A549 (cell line): Measurements from ENCODE around the gene TMEM175. TPM values are rescaled to one million over a fixed set of nuclear protein-coding genes. Genes with fewer than 3 reads are reported as not detected.

Source experiments
- ATAC-seq, 2 experiments: fragments of 200-7000 bp in 1 of 2; fragments of >200 bp in 1 of 2; cut with Nextera tagmentation in 1 of 2; cut with Tn5 transposase in 1 of 2; 3 replicates each; pipeline versions ENCODE4 v1.8.0 to v1.9.1; 2018 to 2020; ENCODE audit warnings: mild to moderate bottlenecking in 1 of 2, moderate library complexity in 1 of 2
- CTCF ChIA-PET: fragments of 300-600 bp; sonication (Branson Sonifier 250); formaldehyde crosslinking; extraction: SDS; loops from one replicate; lab custom pipeline; 2021; ENCODE audit warnings: antibody characterized with exemption, inconsistent platforms; lab: Yijun Ruan, JAX
- POLR2A ChIA-PET: fragments of 350-600 bp; formaldehyde crosslinking; extraction: SDS; loops from one replicate; lab custom pipeline; 2021; ENCODE audit warnings: antibody characterized with exemption, inconsistent platforms; lab: Yijun Ruan, JAX
- DNase-seq, 2 experiments: peaks; one replicate each; pipeline versions ENCODE4 v3.0.0 to v3.0.0-alpha.2; 2011 to 2016; ENCODE audit warnings: low read depth in 1 of 2, low spot score in 1 of 2
- FAIRE-seq: peaks from 2 replicates; lab custom pipeline; 2011; peaks lifted over from hg19 to GRCh38; lab: Jason Lieb, UNC
- H3K27ac ChIP-seq, 2 experiments: fragments of >200 bp; sonication (Bioruptor Twin); formaldehyde crosslinking; 3 replicates each; pipeline ENCODE4 v1.5.1; 2016 to 2017
- H3K4me1 ChIP-seq: fragments of >200 bp; sonication (Bioruptor Twin); formaldehyde crosslinking; 3 replicates; pipeline ENCODE4 v1.6.1; 2016
- H3K4me2 ChIP-seq: fragments of >200 bp; sonication (Bioruptor Twin); formaldehyde crosslinking; 3 replicates; pipeline ENCODE4 v1.6.1; 2016
- H3K4me3 ChIP-seq: fragments of >200 bp; sonication (Bioruptor Twin); formaldehyde crosslinking; 3 replicates; pipeline ENCODE4 v1.5.1; 2016
- H3K9me3 ChIP-seq: fragments of >200 bp; sonication (Bioruptor Twin); formaldehyde crosslinking; 3 replicates; pipeline ENCODE4 v1.6.1; 2016
- CBX2 ChIP-seq: fragments of 200-600 bp; sonication (generic); IDR thresholded peaks from 2 replicates; pipeline ENCODE4 v1.6.1; 2016; ENCODE audit warnings: low read depth, mild to moderate bottlenecking, borderline replicate concordance
- CHD2 ChIP-seq: fragments of 150-350 bp; IDR thresholded peaks from 2 replicates; pipeline ENCODE4 v1.6.1; 2014; ENCODE audit warnings: low read length; ENCODE audit not compliant: partially characterized antibody
- CHD4 ChIP-seq: fragments of 200-600 bp; sonication (generic); IDR thresholded peaks from 2 replicates; pipeline ENCODE4 v1.6.1; 2016; ENCODE audit warnings: antibody characterized with exemption, mild to moderate bottlenecking, borderline replicate concordance
- CTCF ChIP-seq: fragments of >200 bp; sonication (Bioruptor Twin); formaldehyde crosslinking; IDR thresholded peaks from 3 replicates; pipeline ENCODE4 v1.5.1; 2016
- EHMT2 ChIP-seq: fragments of 200-600 bp; sonication (generic); IDR thresholded peaks from 2 replicates; pipeline ENCODE4 v1.6.1; 2016; ENCODE audit warnings: antibody characterized with exemption, low read depth, mild to moderate bottlenecking, moderate library complexity
- ESRRA ChIP-seq: fragments of 150-350 bp; IDR thresholded peaks from 2 replicates; pipeline ENCODE4 v1.6.1; 2014; ENCODE audit warnings: mild to moderate bottlenecking, low read length, borderline replicate concordance
- FOSL2 ChIP-seq, 2 experiments: fragments of 450-650 bp in 1 of 2; fragments of >200 bp in 1 of 2; sonication (Bioruptor Twin) in 1 of 2; formaldehyde crosslinking; IDR thresholded peaks; 2 replicates each; pipeline versions ENCODE4 v1.5.0 to v1.6.1; 2016 to 2020; ENCODE audit warnings: mild to moderate bottlenecking in 1 of 2, moderate library complexity in 1 of 2
- GATA3 ChIP-seq: IDR thresholded peaks from 2 replicates; pipeline ENCODE4 v1.6.1; 2012; ENCODE audit warnings: borderline replicate concordance
- HES2 ChIP-seq: fragments of >200 bp; sonication (Bioruptor Twin); formaldehyde crosslinking; IDR thresholded peaks from 2 replicates; pipeline ENCODE4 v1.6.1; 2016
- HEYL ChIP-seq: fragments of 250-450 bp; sonication (Bioruptor Pico); IDR thresholded peaks from 2 replicates; pipeline ENCODE4 v1.8.0; 2021; ENCODE audit warnings: mild to moderate bottlenecking, moderate library complexity
- HMGXB4 ChIP-seq: fragments of 250-450 bp; sonication (Bioruptor Pico); IDR thresholded peaks from 2 replicates; pipeline ENCODE4 v1.5.0; 2021; ENCODE audit warnings: mild to moderate bottlenecking, moderate library complexity, borderline replicate concordance
- HOXA7 ChIP-seq: fragments of 250-450 bp; sonication (Bioruptor Pico); IDR thresholded peaks from 2 replicates; pipeline ENCODE4 v1.5.0; 2020; ENCODE audit warnings: mild to moderate bottlenecking, moderate library complexity
- HOXB5 ChIP-seq: fragments of 250-450 bp; sonication (Bioruptor Pico); IDR thresholded peaks from 2 replicates; pipeline ENCODE4 v1.5.0; 2020; ENCODE audit warnings: mild to moderate bottlenecking, moderate library complexity
- JUN ChIP-seq, 2 experiments: fragments of >200 bp; sonication (Bioruptor Twin); formaldehyde crosslinking; IDR thresholded peaks; 2 replicates in 1 of 2; 3 replicates in 1 of 2; pipeline ENCODE4 v1.6.1; 2016 to 2017
- MYC ChIP-seq: IDR thresholded peaks from 2 replicates; pipeline ENCODE4 v1.6.1; 2012; ENCODE audit warnings: mild to moderate bottlenecking, inconsistent platforms, low read length, improper control_type of control experiment, borderline replicate concordance
- NFE2L2 ChIP-seq: fragments of 150-350 bp; conservative IDR thresholded peaks from 2 replicates; pipeline ENCODE4 v1.6.1; 2014; ENCODE audit warnings: low read length
- NPAS2 ChIP-seq: fragments of 250-450 bp; sonication (Bioruptor Pico); IDR thresholded peaks from 2 replicates; pipeline ENCODE4 v1.8.0; 2022; ENCODE audit warnings: mild to moderate bottlenecking, moderate library complexity, borderline replicate concordance
- PBX3 ChIP-seq: IDR thresholded peaks from 2 replicates; pipeline ENCODE4 v1.6.1; 2012
- RAD21 ChIP-seq, 2 experiments: fragments of >200 bp in 1 of 2; sonication (Bioruptor Twin) in 1 of 2; formaldehyde crosslinking in 1 of 2; IDR thresholded peaks in 1 of 2; conservative IDR thresholded peaks in 1 of 2; 2 replicates in 1 of 2; 3 replicates in 1 of 2; pipeline ENCODE4 v1.6.1; 2012 to 2018; ENCODE audit warnings: inconsistent platforms in 1 of 2
- RFX5 ChIP-seq: fragments of 450-650 bp; IDR thresholded peaks from 2 replicates; pipeline ENCODE4 v1.7.1; 2014; ENCODE audit warnings: antibody characterized with exemption, mild to moderate bottlenecking, moderate library complexity
- RNF2 ChIP-seq: fragments of 200-600 bp; sonication (generic); IDR thresholded peaks from 2 replicates; pipeline ENCODE4 v1.6.1; 2016; ENCODE audit warnings: low read depth, mild to moderate bottlenecking, antibody characterized with exemption, moderate library complexity, borderline replicate concordance
- SMC3 ChIP-seq: fragments of >200 bp; sonication (Bioruptor Twin); formaldehyde crosslinking; IDR thresholded peaks from 3 replicates; pipeline ENCODE4 v1.6.1; 2018; ENCODE audit warnings: inconsistent platforms
- ZC3H11A ChIP-seq: fragments of 450-650 bp; IDR thresholded peaks from 2 replicates; pipeline ENCODE4 v1.6.1; 2014; ENCODE audit warnings: antibody characterized with exemption, mild to moderate bottlenecking
- ZNF302 ChIP-seq: fragments of 250-450 bp; sonication (Bioruptor Pico); IDR thresholded peaks from 2 replicates; pipeline ENCODE4 v1.9.0; 2021; ENCODE audit warnings: inconsistent platforms, mild to moderate bottlenecking, moderate library complexity
- ZSCAN20 ChIP-seq: fragments of 250-450 bp; sonication (Bioruptor Pico); IDR thresholded peaks from 2 replicates; pipeline ENCODE4 v1.8.0; 2022; ENCODE audit warnings: mild to moderate bottlenecking, moderate library complexity
- WGBS: methylation state at CpG from one replicate; pipeline ENCODE4 v1.1.6; 2017; ENCODE audit errors: missing lambda C conversion rate; 5-methylcytosine and 5-hydroxymethylcytosine counted together
- polyA plus RNA-seq, 4 experiments: library from polyadenylated mRNA; depleted of rRNA in 3 of 4; stranded (reverse); fragments of >200 nt; fragmentation: RNase III in 1 of 4; extraction: RNeasy Plus Mini Kit Qiagen cat#74134 plus additional on column Dnase treatment in 1 of 4; gene quantifications; 2 replicates in 3 of 4; 3 replicates in 1 of 4; pipeline ENCODE4 v1.2.3, GENCODE V29; 2011 to 2017

Gene TMEM175
- polyA plus RNA-seq, 2 of the 4 experiments (the other 2 are of a cell fraction), result 15.7 to 19.4 TPM

- TF ChIP-seq EHMT2 (no peak), CBX2 (no peak), FOSL2 (IDR thresholded peaks at IDR 0.05) (no peak), FOSL2 (CRISPR knock-in tag; IDR thresholded peaks at IDR 0.05) (no peak), JUN (IDR thresholded peaks at IDR 0.05) (no peak)
These were observed 36.7 kb upstream of the TMEM175 start (continued) for GRCh38 chr4:895596-895995.

DNA sequence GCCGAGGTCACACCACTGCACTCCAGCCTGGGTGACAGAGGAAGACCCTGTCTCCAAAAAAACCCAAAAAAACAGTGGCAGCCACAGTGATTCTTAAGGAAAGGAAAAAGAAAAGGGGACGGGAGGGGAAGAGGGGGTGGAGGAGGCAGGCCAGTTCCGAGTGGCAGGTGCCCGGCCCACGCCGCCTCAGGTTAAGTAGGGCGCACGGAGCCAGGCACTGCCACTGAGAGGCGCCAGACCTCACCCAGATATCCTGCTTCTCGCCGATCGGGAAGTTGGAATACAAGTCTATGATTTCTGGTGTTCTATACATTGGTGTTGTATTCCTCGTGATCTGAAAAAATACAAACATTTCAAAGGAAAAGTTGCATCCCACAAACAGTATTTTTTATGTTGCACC lies 36.0 kb upstream of the TMEM175 start:
- ATAC-seq (no peak), DNase-seq (no peak), FAIRE-seq (no peak)
- no peak overlapping the region for H3K4me3 ChIP-seq
- 90% methylated on average over 13 of the region's 13 CpGs for WGBS
- no peak overlapping the region for H3K27ac ChIP-seq
- no peaks in the 10 kb centered on the region for H3K9me3 ChIP-seq
- ChIA-PET CTCF (no interaction called here), POLR2A (no interaction called here)
- no peak overlapping the region for H3K4me2 ChIP-seq
- TF ChIP-seq JUN (IDR thresholded peaks at IDR 0.05) (no peak), ESRRA (no peak)
- no peaks in the 10 kb centered on the region for H3K4me1 ChIP-seq

DNA sequence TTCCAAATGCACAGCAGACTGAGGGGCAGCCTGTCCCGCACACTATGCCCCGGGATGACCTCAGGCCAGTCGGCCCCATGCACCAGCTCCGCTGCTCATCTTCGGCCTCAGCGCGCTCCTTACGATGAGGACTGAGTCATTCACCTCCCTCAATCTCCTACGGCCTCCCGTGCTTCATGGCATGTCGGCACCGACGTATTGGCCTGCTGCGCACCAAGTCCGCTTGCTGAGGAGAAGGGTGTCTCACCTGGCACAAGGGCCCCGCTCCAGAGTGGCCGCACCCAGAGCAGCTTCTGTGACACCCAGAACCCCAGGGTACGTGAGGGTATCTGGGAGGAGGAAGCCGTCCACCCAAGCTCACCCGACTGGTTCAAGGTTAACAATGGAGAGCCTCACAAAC lies 35.6 kb upstream of the TMEM175 start:
- ATAC-seq (no peak), DNase-seq (no peak), FAIRE-seq (no peak)
- POLR2A ChIA-PET, result no interaction called here
- no peak overlapping the region for H3K4me3 ChIP-seq
- WGBS, result 90% methylated on average over 17 of the region's 20 CpGs
- no peak overlapping the region for H3K4me2 ChIP-seq
- CTCF ChIA-PET, result no interaction called here
- no peaks in the 10 kb centered on the region for H3K4me1 ChIP-seq
- no peak for TF ChIP-seq HOXB5 (CRISPR knock-in tag)
- TF ChIP-seq NPAS2 (CRISPR knock-in tag), result no peak
- TF ChIP-seq RFX5, result no peak
- no peak for TF ChIP-seq HMGXB4 (CRISPR knock-in tag)
- TF ChIP-seq NFE2L2, result no peak
- no peak for TF ChIP-seq HES2
- TF ChIP-seq CTCF, result no peak
- no peak overlapping the region for H3K27ac ChIP-seq
- H3K9me3 ChIP-seq, result no peaks in the 10 kb centered on the region

- Histone ChIP-seq H3K9me3 (no peaks in the 10 kb centered on the region), H3K4me2 (no peak overlapping the region), H3K27ac (no peak overlapping the region), H3K4me1 (no peaks in the 10 kb centered on the region), H3K4me3 (no peak overlapping the region)
- FAIRE-seq (no peak), DNase-seq (no peak), ATAC-seq (no peak)
- POLR2A ChIA-PET, result no interaction called here
- TF ChIP-seq NFE2L2 (no peak), EHMT2 (no peak), RNF2 (no peak), CTCF (no peak), CHD2 (no peak), HOXA7 (CRISPR knock-in tag) (no peak), RAD21 (conservative IDR thresholded peaks at IDR 0.05 in 1 of 2, IDR thresholded peaks at IDR 0.05 in 1 of 2) (no peak), SMC3 (no peak), PBX3 (no peak), GATA3 (no peak), ZC3H11A (no peak), CHD4 (no peak), HEYL (CRISPR knock-in tag) (no peak), NPAS2 (CRISPR knock-in tag) (no peak), MYC (no peak), ZNF302 (CRISPR knock-in tag) (no peak), JUN (IDR thresholded peaks at IDR 0.05) (no peak), ZSCAN20 (CRISPR knock-in tag) (no peak), CBX2 (no peak)
- 83% methylated on average over 8 of the region's 15 CpGs for WGBS
- CTCF ChIA-PET, result no interaction called here
These were observed 34.1 kb upstream of the TMEM175 start for GRCh38 chr4:898123-898522.
